Measurements from ENCODE around the gene PRDM15.

PRDM15 gene

GRCh38 chr21:41843584-41843983, 35.6 kb downstream of the PRDM15 start:
- DNase-seq (ENCODE audit: low read depth, low spot score), result no peak

DNA sequence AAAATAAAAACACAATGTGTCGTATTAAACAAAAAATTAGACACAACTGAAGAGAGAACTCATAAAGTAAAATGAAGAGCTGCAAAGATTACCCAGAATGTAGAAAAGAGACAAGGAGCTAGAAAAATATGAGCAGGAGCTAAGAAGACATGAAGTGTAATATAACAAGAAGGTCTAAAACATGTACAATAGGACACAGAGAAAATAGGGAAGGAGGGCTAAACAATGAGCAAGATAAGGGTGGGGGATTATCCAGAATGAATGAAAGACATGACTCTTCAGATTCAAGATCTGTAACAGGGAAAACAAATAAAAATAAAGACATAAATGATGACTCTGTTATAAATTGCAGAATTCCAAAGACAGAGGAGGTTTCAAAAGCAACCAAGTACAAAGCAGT, 38.3 kb downstream of the PRDM15 start:
- no peak for DNase-seq (ENCODE audit: low read depth, low spot score)

GRCh38 chr21:41839387-41840000, 39.6 kb downstream of the PRDM15 start:
- no peak for DNase-seq (ENCODE audit: low read depth, low spot score)

DNA sequence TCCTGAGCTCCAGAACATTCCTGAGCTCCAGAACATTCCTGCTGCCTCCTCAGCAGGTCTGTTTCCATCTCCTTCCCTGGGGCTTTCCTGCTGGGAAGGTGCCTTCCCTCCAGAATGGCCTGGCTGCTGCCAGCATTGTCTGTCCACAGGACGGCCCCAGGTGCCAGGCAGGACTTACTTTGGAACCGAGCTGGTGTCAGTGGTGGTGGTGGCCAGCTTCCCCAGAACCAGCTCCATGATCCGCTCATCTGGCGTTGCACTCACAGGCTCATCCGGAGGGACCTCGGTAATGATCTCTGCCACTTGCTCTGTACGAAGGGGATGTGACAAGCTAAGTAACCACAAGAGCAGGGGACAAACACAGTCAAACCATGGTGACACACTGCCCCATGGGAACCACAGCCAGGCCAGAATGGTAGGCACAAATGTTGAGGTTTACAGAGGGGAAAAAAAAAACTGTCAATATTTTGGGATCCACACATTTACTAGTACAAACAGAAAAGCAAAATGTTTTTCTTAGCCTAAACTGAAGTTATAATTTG, 41.3 kb downstream of the PRDM15 start:
- no peak for DNase-seq (ENCODE audit: low read depth, low spot score)

GRCh38 chr21:41836166-41837015, 42.8 kb downstream of the PRDM15 start:
- no peak for DNase-seq (ENCODE audit: low read depth, low spot score)

DNA sequence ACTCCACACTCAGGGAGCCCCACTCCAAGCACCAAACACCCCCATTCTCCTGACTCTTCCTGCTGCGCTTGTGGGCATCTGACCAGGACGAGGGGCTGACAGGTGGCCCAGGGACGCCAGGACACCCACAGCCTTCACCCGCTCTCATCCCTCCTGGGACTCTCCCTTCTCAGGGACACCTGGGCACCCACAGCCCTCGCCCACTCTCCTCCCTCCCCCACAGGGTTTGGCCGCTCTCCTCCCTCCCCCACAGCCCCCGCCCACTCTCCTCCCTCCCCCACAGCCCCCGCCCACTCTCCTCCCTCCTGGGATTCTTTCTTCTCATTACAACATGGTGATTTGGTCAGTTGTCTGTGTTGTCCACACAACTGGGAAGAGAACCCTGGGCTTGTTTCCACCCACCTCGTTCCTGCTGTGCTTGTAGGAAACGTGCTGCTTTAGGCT, 43.4 kb downstream of the PRDM15 start:
- DNase-seq (ENCODE audit: low read depth, low spot score), result no peak

DNA sequence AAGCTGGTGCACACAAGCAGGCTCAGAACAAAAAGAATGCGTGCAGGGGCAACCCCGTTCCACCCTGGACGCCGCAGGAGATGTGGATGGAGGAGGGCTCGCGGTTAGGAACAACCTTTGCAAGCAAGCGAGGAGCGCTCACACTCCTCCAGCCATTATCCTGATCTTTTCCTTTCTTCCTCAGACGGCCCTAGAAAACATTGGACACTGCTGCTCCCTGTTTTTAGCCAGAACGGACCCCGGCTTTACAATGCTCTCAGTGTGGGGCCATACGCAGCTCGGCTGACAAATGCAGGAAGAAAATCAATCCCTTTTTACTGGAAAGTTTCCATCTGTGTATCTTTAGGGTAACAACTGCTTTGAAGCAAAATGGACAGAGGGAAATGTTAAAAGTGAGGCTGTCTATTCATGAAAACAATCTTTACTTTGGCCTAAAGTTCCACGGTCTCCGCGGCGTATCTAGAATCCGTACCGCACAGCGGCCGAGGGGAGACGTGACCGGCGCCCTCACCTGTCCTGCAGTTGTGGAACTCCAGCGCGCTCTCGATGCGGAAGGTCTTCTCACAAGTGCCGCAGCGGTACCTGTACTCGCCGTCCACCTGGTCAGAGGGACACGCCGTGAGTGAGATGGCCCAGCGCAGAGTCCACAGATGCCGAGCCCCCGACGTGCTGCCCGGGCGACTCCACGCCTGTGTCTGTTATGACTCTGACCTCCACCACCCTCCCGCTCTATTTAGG, 44.0 kb downstream of the PRDM15 start:
- DNase-seq (ENCODE audit: low read depth, low spot score), result no peak

GRCh38 chr21:41834252-41834925, 44.8 kb downstream of the PRDM15 start:
- no peak for DNase-seq (ENCODE audit: low read depth, low spot score)

- no peak for DNase-seq (ENCODE audit: low read depth, low spot score)
Measured at GRCh38 chr21:41833497-41834115, 45.5 kb downstream of the PRDM15 start.

- no peak for DNase-seq (ENCODE audit: low read depth, low spot score)
Measured at GRCh38 chr21:41832596-41833496, 46.3 kb downstream of the PRDM15 start.

DNA sequence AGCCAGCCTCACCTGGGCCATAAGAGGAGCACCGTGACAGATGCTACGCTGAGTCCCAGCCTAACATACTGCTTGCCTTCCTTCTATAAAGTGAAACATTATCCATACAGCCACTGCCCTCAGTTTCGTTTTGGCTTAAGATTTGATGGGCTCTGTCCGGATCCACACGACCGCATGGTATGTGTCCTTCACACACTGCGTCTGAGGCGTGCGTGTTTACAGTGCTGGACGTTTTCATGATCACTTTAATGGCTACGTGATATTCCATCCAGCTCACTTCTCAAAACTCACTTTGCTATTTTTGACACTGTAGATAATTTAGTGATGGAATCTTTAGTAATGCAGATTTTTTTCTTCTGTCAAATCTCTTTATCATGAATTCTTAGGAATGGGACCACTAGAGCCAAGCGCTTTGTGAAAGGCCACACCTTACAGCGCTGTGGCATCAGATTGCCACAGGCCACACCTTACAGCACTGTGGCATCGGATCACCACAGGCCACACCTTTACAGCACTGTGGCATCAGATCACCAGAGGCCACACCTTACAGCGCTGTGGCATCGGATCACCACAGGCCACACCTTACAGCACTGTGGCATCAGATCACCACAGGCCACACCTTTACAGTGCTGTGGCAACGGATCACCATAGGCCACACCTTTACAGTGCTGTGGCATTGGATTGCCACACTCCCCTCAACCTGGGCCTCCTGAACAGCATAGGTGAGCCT, 47.1 kb downstream of the PRDM15 start:
- no peak for DNase-seq (ENCODE audit: low read depth, low spot score)

GRCh38 chr21:41831453-41831831, 47.7 kb downstream of the PRDM15 start:
- DNase-seq (ENCODE audit: low read depth, low spot score), result no peak

GRCh38 chr21:41830764-41831452, 48.2 kb downstream of the PRDM15 start:
- no peak for DNase-seq (ENCODE audit: low read depth, low spot score)

DNA sequence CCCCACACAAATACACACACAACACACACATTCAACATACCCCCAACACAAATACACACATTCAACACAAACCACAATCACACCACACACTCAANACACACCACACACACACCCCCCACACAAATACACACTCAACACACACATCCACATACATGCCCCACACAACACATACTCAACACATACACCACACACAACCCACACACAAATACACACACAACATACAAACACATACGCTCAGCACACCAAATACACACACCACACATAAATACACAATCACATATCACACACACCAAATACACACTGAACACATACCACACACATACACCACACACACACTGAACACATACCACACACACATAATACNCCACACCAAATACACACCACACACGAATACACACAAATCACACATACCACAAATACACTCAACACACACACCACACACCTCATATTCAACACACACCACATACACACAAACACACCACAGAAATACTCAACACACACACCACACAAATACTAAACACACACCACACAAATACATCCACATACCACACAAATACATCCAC, 48.9 kb downstream of the PRDM15 start:
- DNase-seq (ENCODE audit: low read depth, low spot score), result no peak

GRCh38 chr21:41828884-41829360, 50.2 kb downstream of the PRDM15 start:
- DNase-seq (ENCODE audit: low read depth, low spot score), result no peak

- DNase-seq (ENCODE audit: low read depth, low spot score), result no peak
Measured at GRCh38 chr21:41827951-41828883, 50.9 kb downstream of the PRDM15 start.

DNA sequence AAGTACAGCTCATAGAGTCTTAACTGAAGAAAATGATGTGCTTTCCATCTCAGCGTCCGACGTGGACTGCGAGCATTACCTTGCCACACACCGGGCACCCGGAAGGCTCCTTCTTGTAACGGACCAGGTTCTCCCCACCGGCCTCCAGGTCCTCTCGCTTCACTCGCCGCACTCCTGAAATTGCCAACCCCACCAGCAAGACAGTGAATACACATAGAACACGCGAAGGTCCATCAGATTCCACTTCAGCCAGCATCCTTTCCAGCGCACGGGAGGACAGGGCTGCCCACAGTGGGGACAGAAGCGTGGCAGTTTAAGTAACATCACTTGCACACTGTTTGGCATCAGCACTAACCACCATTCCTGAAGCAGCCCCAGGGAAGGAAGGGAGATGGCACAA, 53.3 kb downstream of the PRDM15 start:
- no peak for DNase-seq (ENCODE audit: low read depth, low spot score)
